ENCODE measurements around the gene ASCC3. TPM values are rescaled to one million over a fixed set of nuclear protein-coding genes. Genes with fewer than 3 reads are reported as not detected.

Gene ASCC3
- total RNA-seq, 1 experiment from 2014 or later, result 48.2 TPM

- H3K4me3 ChIP-seq (ENCODE audit: low read depth, low read length), result no peak overlapping the region
- no TSS peak for BruUV-seq (replicated peaks)
- no peak for TF ChIP-seq CTCF (IDR thresholded peaks at IDR 0.05; ENCODE audit: insufficient read depth in 1 of 2, low read depth in 1 of 2, low read length in 1 of 2, severe bottlenecking in 1 of 2, unreplicated experiment in 1 of 2)
- Mint-ChIP-seq H3K36me3 (ENCODE audit: insufficient read depth, unreplicated experiment) (peaks cover 23% of the 10 kb centered on the region), H3K9me3 (ENCODE audit: unreplicated experiment) (no peaks in the 10 kb centered on the region), H3K27me3 (ENCODE audit: insufficient read depth, unreplicated experiment) (no peaks in the 10 kb centered on the region), H3K4me1 (ENCODE audit: low read depth, unreplicated experiment) (no peaks in the 10 kb centered on the region), H3K4me3 (ENCODE audit: unreplicated experiment) (no peak overlapping the region), H3K27ac (ENCODE audit: unreplicated experiment) (no peak overlapping the region)
- H3K4me1 ChIP-seq, result peaks cover 8% of the 10 kb centered on the region; the same call in 1 of the 2 replicates
- ChIA-PET CTCF (no interaction called here), POLR2A (no interaction called here)
- intact Hi-C loops (cut with micrococcal nuclease; ENCODE audit: unreplicated experiment), result no loop called here
- no peaks in the 10 kb centered on the region for H3K9me3 ChIP-seq
- H3K27me3 ChIP-seq (replicated peaks; ENCODE audit: control insufficient read depth, insufficient read depth, low read length), result no peaks in the 10 kb centered on the region
- no peak for DNase-seq
- no peaks in the 10 kb centered on the region for H3K36me3 ChIP-seq (ENCODE audit: control insufficient read depth, insufficient read depth, low read length)
These were observed 288.2 kb downstream of the ASCC3 start for GRCh38 chr6:100592929-100593328.

GRCh38 chr6:100577425-100577824 is 303.7 kb downstream of the ASCC3 start:
- intact Hi-C loops (cut with micrococcal nuclease; ENCODE audit: unreplicated experiment), result no loop called here
- no peaks in the 10 kb centered on the region for H3K4me1 ChIP-seq
- ChIA-PET POLR2A (no interaction called here), CTCF (no interaction called here)
- no TSS peak for BruUV-seq (replicated peaks)
- H3K36me3 Mint-ChIP-seq (ENCODE audit: insufficient read depth, unreplicated experiment), result no peaks in the 10 kb centered on the region
- no peaks in the 10 kb centered on the region for H3K27me3 ChIP-seq (replicated peaks; ENCODE audit: control insufficient read depth, insufficient read depth, low read length)
- no peaks in the 10 kb centered on the region for H3K27me3 Mint-ChIP-seq (ENCODE audit: insufficient read depth, unreplicated experiment)
- H3K4me1 Mint-ChIP-seq (ENCODE audit: low read depth, unreplicated experiment), result no peaks in the 10 kb centered on the region
- no peak overlapping the region for H3K4me3 Mint-ChIP-seq (ENCODE audit: unreplicated experiment)
- no peak overlapping the region for H3K27ac Mint-ChIP-seq (ENCODE audit: unreplicated experiment)
- no peaks in the 10 kb centered on the region for H3K9me3 ChIP-seq
- no peak for TF ChIP-seq CTCF (IDR thresholded peaks at IDR 0.05; ENCODE audit: insufficient read depth in 1 of 2, low read depth in 1 of 2, low read length in 1 of 2, severe bottlenecking in 1 of 2, unreplicated experiment in 1 of 2)
- no peaks in the 10 kb centered on the region for H3K9me3 Mint-ChIP-seq (ENCODE audit: unreplicated experiment)
- DNase-seq, result no peak
- no peaks in the 10 kb centered on the region for H3K36me3 ChIP-seq (ENCODE audit: control insufficient read depth, insufficient read depth, low read length)
- no peak overlapping the region for H3K4me3 ChIP-seq (ENCODE audit: low read depth, low read length)

- Mint-ChIP-seq H3K9me3 (ENCODE audit: unreplicated experiment) (no peaks in the 10 kb centered on the region), H3K27me3 (ENCODE audit: insufficient read depth, unreplicated experiment) (no peaks in the 10 kb centered on the region), H3K4me1 (ENCODE audit: low read depth, unreplicated experiment) (no peaks in the 10 kb centered on the region), H3K36me3 (ENCODE audit: insufficient read depth, unreplicated experiment) (no peaks in the 10 kb centered on the region), H3K4me3 (ENCODE audit: unreplicated experiment) (no peak overlapping the region), H3K27ac (ENCODE audit: unreplicated experiment) (no peak overlapping the region)
- no TSS peak for BruUV-seq (replicated peaks)
- Histone ChIP-seq H3K4me1 (no peaks in the 10 kb centered on the region), H3K9me3 (no peaks in the 10 kb centered on the region), H3K36me3 (ENCODE audit: control insufficient read depth, insufficient read depth, low read length) (no peaks in the 10 kb centered on the region), H3K4me3 (ENCODE audit: low read depth, low read length) (no peak overlapping the region), H3K27me3 (replicated peaks; ENCODE audit: control insufficient read depth, insufficient read depth, low read length) (no peaks in the 10 kb centered on the region)
- no peak for DNase-seq
- intact Hi-C loops (cut with micrococcal nuclease; ENCODE audit: unreplicated experiment), result no loop called here
- CTCF ChIA-PET, result no interaction called here
- POLR2A ChIA-PET, result no interaction called here
- TF ChIP-seq CTCF (IDR thresholded peaks at IDR 0.05; ENCODE audit: insufficient read depth in 1 of 2, low read depth in 1 of 2, low read length in 1 of 2, severe bottlenecking in 1 of 2, unreplicated experiment in 1 of 2), result no peak
These were observed 305.2 kb downstream of the ASCC3 start for GRCh38 chr6:100575921-100576320.

Measured in Caco-2 (cell line).